Measurements from ENCODE around the gene CCT5. TPM values are rescaled to one million over a fixed set of nuclear protein-coding genes. Genes with fewer than 3 reads are reported as not detected.

Gene CCT5
- polyA plus RNA-seq, 1 donor (not counting 4 experiments of a cell fraction or from before 2014, with no cell fraction given): 558 TPM

GRCh38 chr5:10227379-10227778 lies 22.7 kb upstream of the CCT5 start:
- DNase-seq (ENCODE audit: low read depth, low spot score) (no peak), FAIRE-seq (no peak)
- Histone ChIP-seq H2AFZ (ENCODE audit: control insufficient read depth, low read length) (no peak overlapping the region), H3K4me3 (ENCODE audit: control insufficient read depth in 2 of 3, extremely low read depth in 1 of 3, insufficient read depth in 2 of 3, low read depth in 1 of 3, low read length in 3 of 3) (no peak overlapping the region), H3K9me1 (ENCODE audit: control insufficient read depth, extremely low read depth, insufficient read depth, low read length) (no peaks in the 10 kb centered on the region), H3K36me3 (ENCODE audit: control insufficient read depth in 2 of 2, extremely low read depth in 1 of 2, insufficient read depth in 2 of 2, low read length in 2 of 2) (no peaks in the 10 kb centered on the region), H3K4me1 (ENCODE audit: control insufficient read depth, extremely low read depth, insufficient read depth, low read length) (no peaks in the 10 kb centered on the region), H3K9ac (ENCODE audit: control insufficient read depth, extremely low read depth, insufficient read depth, low read length) (no peak overlapping the region), H3K27ac (ENCODE audit: control insufficient read depth, insufficient read depth, low read length) (no peak overlapping the region), H4K20me1 (ENCODE audit: control insufficient read depth, extremely low read depth, insufficient read depth, low read length) (no peaks in the 10 kb centered on the region), H3K79me2 (ENCODE audit: control insufficient read depth, insufficient read depth, low read length) (no peaks in the 10 kb centered on the region), H3K4me2 (ENCODE audit: control insufficient read depth, extremely low read depth, insufficient read depth, low read depth, low read length) (no peak overlapping the region), H3K9me3 (ENCODE audit: control insufficient read depth, low read depth, low read length) (no peaks in the 10 kb centered on the region), H3K27me3 (ENCODE audit: control insufficient read depth, extremely low read depth, insufficient read depth, low read length) (no peaks in the 10 kb centered on the region)
- dilution Hi-C loops (cut with MboI; ENCODE audit: extremely low pct_ligation_motif_present, low sequenced_read_pairs): no loop called here
- TF ChIP-seq, protein P1, sequence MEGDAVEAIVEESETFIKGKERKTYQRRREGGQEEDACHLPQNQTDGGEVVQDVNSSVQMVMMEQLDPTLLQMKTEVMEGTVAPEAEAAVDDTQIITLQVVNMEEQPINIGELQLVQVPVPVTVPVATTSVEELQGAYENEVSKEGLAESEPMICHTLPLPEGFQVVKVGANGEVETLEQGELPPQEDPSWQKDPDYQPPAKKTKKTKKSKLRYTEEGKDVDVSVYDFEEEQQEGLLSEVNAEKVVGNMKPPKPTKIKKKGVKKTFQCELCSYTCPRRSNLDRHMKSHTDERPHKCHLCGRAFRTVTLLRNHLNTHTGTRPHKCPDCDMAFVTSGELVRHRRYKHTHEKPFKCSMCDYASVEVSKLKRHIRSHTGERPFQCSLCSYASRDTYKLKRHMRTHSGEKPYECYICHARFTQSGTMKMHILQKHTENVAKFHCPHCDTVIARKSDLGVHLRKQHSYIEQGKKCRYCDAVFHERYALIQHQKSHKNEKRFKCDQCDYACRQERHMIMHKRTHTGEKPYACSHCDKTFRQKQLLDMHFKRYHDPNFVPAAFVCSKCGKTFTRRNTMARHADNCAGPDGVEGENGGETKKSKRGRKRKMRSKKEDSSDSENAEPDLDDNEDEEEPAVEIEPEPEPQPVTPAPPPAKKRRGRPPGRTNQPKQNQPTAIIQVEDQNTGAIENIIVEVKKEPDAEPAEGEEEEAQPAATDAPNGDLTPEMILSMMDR (optimal IDR thresholded peaks at IDR 0.05 in 1 of 3, IDR thresholded peaks at IDR 0.05 in 1 of 3, conservative IDR thresholded peaks at IDR 0.05 in 1 of 3; ENCODE audit: extremely low read depth in 1 of 3, insufficient read depth in 2 of 3, low read length in 3 of 3): no peak
- no peak for TF ChIP-seq EZH2 (IDR thresholded peaks at IDR 0.05; ENCODE audit: low read length)

DNA sequence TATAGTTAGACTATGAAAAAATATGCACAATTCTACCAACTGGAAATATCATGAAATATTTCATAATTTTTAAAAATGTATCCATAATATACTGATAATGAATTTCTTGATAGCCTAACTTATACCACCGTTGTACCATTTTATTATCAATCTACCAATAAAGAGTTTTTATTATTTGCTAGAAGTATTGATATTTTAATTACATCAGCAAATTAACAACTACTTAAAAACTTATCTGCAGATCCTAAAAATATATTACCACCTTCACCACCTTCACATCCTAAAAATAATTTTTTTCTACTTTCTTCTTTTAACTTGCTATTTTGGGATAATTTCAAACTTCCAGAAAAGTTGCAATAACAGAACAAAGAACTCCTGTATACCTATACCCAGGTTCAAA lies 21.8 kb upstream of the CCT5 start:
- Histone ChIP-seq H3K9ac (ENCODE audit: control insufficient read depth, extremely low read depth, insufficient read depth, low read length) (no peak overlapping the region), H2AFZ (ENCODE audit: control insufficient read depth, low read length) (no peak overlapping the region), H3K9me1 (ENCODE audit: control insufficient read depth, extremely low read depth, insufficient read depth, low read length) (no peaks in the 10 kb centered on the region), H3K4me2 (ENCODE audit: control insufficient read depth, extremely low read depth, insufficient read depth, low read depth, low read length) (no peak overlapping the region), H3K79me2 (ENCODE audit: control insufficient read depth, insufficient read depth, low read length) (no peaks in the 10 kb centered on the region), H3K4me3 (ENCODE audit: control insufficient read depth in 2 of 3, extremely low read depth in 1 of 3, insufficient read depth in 2 of 3, low read depth in 1 of 3, low read length in 3 of 3) (no peak overlapping the region), H3K9me3 (ENCODE audit: control insufficient read depth, low read depth, low read length) (no peaks in the 10 kb centered on the region), H3K27ac (ENCODE audit: control insufficient read depth, insufficient read depth, low read length) (no peak overlapping the region), H3K36me3 (ENCODE audit: control insufficient read depth in 2 of 2, extremely low read depth in 1 of 2, insufficient read depth in 2 of 2, low read length in 2 of 2) (no peaks in the 10 kb centered on the region), H4K20me1 (ENCODE audit: control insufficient read depth, extremely low read depth, insufficient read depth, low read length) (no peaks in the 10 kb centered on the region), H3K4me1 (ENCODE audit: control insufficient read depth, extremely low read depth, insufficient read depth, low read length) (no peaks in the 10 kb centered on the region), H3K27me3 (ENCODE audit: control insufficient read depth, extremely low read depth, insufficient read depth, low read length) (no peaks in the 10 kb centered on the region)
- TF ChIP-seq, protein P1 (optimal IDR thresholded peaks at IDR 0.05 in 1 of 3, IDR thresholded peaks at IDR 0.05 in 1 of 3, conservative IDR thresholded peaks at IDR 0.05 in 1 of 3; ENCODE audit: extremely low read depth in 1 of 3, insufficient read depth in 2 of 3, low read length in 3 of 3): no peak
- TF ChIP-seq EZH2 (IDR thresholded peaks at IDR 0.05; ENCODE audit: low read length): no peak
- FAIRE-seq (no peak), DNase-seq (ENCODE audit: low read depth, low spot score) (no peak)
- dilution Hi-C loops (cut with MboI; ENCODE audit: extremely low pct_ligation_motif_present, low sequenced_read_pairs): no loop called here

All from keratinocyte (primary cell).